Duodenal mucosa (tissue), 2 donors: Measurements from ENCODE around the gene HOXD10.
A peak's percentile ranks its signal among the peaks of the same experiment; 100 is the strongest.

ENCODE experiments used
- H3K27ac ChIP-seq: one replicate; pipeline ENCODE4 v1.7.0; 2013; ENCODE audit warnings: low read depth, low read length
- H3K27me3 ChIP-seq, 2 donors: one replicate each; pipeline ENCODE4 v1.7.0; 2013; ENCODE audit warnings: low read length in 2 of 2, control low read depth in 1 of 2; ENCODE audit not compliant: insufficient read depth in 2 of 2, control insufficient read depth in 1 of 2
- H3K36me3 ChIP-seq, 2 donors: one replicate each; pipeline ENCODE4 v1.7.0; 2013; ENCODE audit warnings: low read length in 2 of 2, control low read depth in 1 of 2; ENCODE audit not compliant: insufficient read depth in 2 of 2, control insufficient read depth in 1 of 2
- H3K4me1 ChIP-seq, 2 donors: one replicate each; pipeline ENCODE4 v1.7.0; 2013; ENCODE audit warnings: low read length in 2 of 2, control low read depth in 1 of 2; ENCODE audit not compliant: insufficient read depth in 2 of 2, control insufficient read depth in 1 of 2
- H3K4me3 ChIP-seq, 2 donors: one replicate each; pipeline ENCODE4 v1.7.0; 2013; ENCODE audit warnings: low read length in 2 of 2, low read depth in 1 of 2
- H3K9ac ChIP-seq, 2 donors: one replicate each; pipeline ENCODE4 v1.7.0; 2013; ENCODE audit warnings: low read length in 2 of 2, low read depth in 1 of 2
- H3K9me3 ChIP-seq, 2 donors: one replicate each; pipeline ENCODE4 v1.7.0; 2013; ENCODE audit warnings: low read length in 2 of 2, control low read depth in 1 of 2; ENCODE audit not compliant: control insufficient read depth in 1 of 2

Gene HOXD10

GRCh38 chr2:176130147-176130956 is 13.8 kb downstream of the HOXD10 start:
- Histone ChIP-seq H3K4me1 (no peaks in the 10 kb centered on the region), H3K36me3 (no peaks in the 10 kb centered on the region), H3K4me3 (no peak overlapping the region), H3K27ac (no peak overlapping the region), H3K9ac (no peak overlapping the region), H3K9me3 (no peaks in the 10 kb centered on the region), H3K27me3 (peaks cover 79 to 88% of the 10 kb centered on the region in 2 donors)

- H3K36me3 ChIP-seq = no peaks in the 10 kb centered on the region
- no peak overlapping the region for H3K27ac ChIP-seq
- H3K27me3 ChIP-seq = peaks cover 79 to 88% of the 10 kb centered on the region in 2 donors
- no peak overlapping the region for H3K9ac ChIP-seq
- peaks cover 0 to 5% of the 10 kb centered on the region in 2 donors for H3K4me1 ChIP-seq
- H3K9me3 ChIP-seq = no peaks in the 10 kb centered on the region
- no peak overlapping the region for H3K4me3 ChIP-seq
Observed at GRCh38 chr2:176130957-176131847, 14.6 kb downstream of the HOXD10 start.

- Histone ChIP-seq H3K27ac (no peak overlapping the region), H3K9me3 (no peaks in the 10 kb centered on the region), H3K9ac (no peak overlapping the region), H3K4me3 (no peak overlapping the region), H3K36me3 (no peaks in the 10 kb centered on the region), H3K4me1 (peaks cover 0 to 6% of the 10 kb centered on the region in 2 donors), H3K27me3 (peaks cover 80 to 89% of the 10 kb centered on the region in 2 donors)
Observed at GRCh38 chr2:176131848-176132158, 15.2 kb downstream of the HOXD10 start.

- H3K27ac ChIP-seq = no peak overlapping the region
- no peak overlapping the region for H3K9ac ChIP-seq
- H3K4me1 ChIP-seq = peaks cover 0 to 9% of the 10 kb centered on the region in 2 donors
- no peaks in the 10 kb centered on the region for H3K9me3 ChIP-seq
- peak overlapping the region; percentile 23 to 57 for H3K4me3 ChIP-seq
- H3K27me3 ChIP-seq = peaks cover 82 to 90% of the 10 kb centered on the region in 2 donors
- no peaks in the 10 kb centered on the region for H3K36me3 ChIP-seq
Observed at GRCh38 chr2:176132205-176133171, 15.9 kb downstream of the HOXD10 start.

GRCh38 chr2:176133389-176133788 is 16.8 kb downstream of the HOXD10 start:
- Histone ChIP-seq H3K27ac (no peak overlapping the region), H3K9me3 (no peaks in the 10 kb centered on the region), H3K27me3 (peaks cover 82 to 89% of the 10 kb centered on the region in 2 donors), H3K36me3 (no peaks in the 10 kb centered on the region), H3K4me1 (peaks cover 0 to 9% of the 10 kb centered on the region in 2 donors), H3K4me3 (no peak overlapping the region), H3K9ac (no peak overlapping the region)

GRCh38 chr2:176134035-176134434 is 17.5 kb downstream of the HOXD10 start:
- H3K36me3 ChIP-seq = no peaks in the 10 kb centered on the region
- H3K9ac ChIP-seq = no peak overlapping the region
- H3K27me3 ChIP-seq = peaks cover 82 to 89% of the 10 kb centered on the region in 2 donors
- no peaks in the 10 kb centered on the region for H3K9me3 ChIP-seq
- no peak overlapping the region for H3K4me3 ChIP-seq
- peaks cover 0 to 9% of the 10 kb centered on the region in 2 donors for H3K4me1 ChIP-seq
- H3K27ac ChIP-seq = no peak overlapping the region

GRCh38 chr2:176135035-176135440 is 18.5 kb downstream of the HOXD10 start:
- H3K27ac ChIP-seq = no peak overlapping the region
- peaks cover 86 to 92% of the 10 kb centered on the region in 2 donors for H3K27me3 ChIP-seq
- H3K9ac ChIP-seq = no peak overlapping the region
- no peaks in the 10 kb centered on the region for H3K9me3 ChIP-seq
- H3K4me1 ChIP-seq = peaks cover 0 to 9% of the 10 kb centered on the region in 2 donors
- no peak overlapping the region for H3K4me3 ChIP-seq
- no peaks in the 10 kb centered on the region for H3K36me3 ChIP-seq

- Histone ChIP-seq H3K36me3 (no peaks in the 10 kb centered on the region), H3K27ac (peak overlapping the region; percentile 47), H3K27me3 (peaks cover 83 to 92% of the 10 kb centered on the region in 2 donors), H3K4me1 (peaks cover 0 to 14% of the 10 kb centered on the region in 2 donors), H3K9ac (no peak overlapping the region), H3K9me3 (no peaks in the 10 kb centered on the region), H3K4me3 (peak overlapping the region; percentile 55 to 65)
Observed at GRCh38 chr2:176136374-176137251, 20.0 kb downstream of the HOXD10 start.

- Histone ChIP-seq H3K4me1 (peaks cover 0 to 14% of the 10 kb centered on the region in 2 donors), H3K27ac (peak overlapping the region; percentile 47), H3K36me3 (no peaks in the 10 kb centered on the region), H3K4me3 (peak overlapping the region in 1 of 2 donors; percentile 65), H3K9me3 (no peaks in the 10 kb centered on the region), H3K27me3 (peaks cover 82 to 94% of the 10 kb centered on the region in 2 donors), H3K9ac (no peak overlapping the region)
Observed at GRCh38 chr2:176137252-176137580, 20.6 kb downstream of the HOXD10 start.
